ENCODE results near the gene TNIP3.
"Not testable (repeated sequence)": the region's sequence is repeated elsewhere in the genome, so short reads cannot be mapped to it uniquely, and the experiment has no call there.

Gene TNIP3

DNA sequence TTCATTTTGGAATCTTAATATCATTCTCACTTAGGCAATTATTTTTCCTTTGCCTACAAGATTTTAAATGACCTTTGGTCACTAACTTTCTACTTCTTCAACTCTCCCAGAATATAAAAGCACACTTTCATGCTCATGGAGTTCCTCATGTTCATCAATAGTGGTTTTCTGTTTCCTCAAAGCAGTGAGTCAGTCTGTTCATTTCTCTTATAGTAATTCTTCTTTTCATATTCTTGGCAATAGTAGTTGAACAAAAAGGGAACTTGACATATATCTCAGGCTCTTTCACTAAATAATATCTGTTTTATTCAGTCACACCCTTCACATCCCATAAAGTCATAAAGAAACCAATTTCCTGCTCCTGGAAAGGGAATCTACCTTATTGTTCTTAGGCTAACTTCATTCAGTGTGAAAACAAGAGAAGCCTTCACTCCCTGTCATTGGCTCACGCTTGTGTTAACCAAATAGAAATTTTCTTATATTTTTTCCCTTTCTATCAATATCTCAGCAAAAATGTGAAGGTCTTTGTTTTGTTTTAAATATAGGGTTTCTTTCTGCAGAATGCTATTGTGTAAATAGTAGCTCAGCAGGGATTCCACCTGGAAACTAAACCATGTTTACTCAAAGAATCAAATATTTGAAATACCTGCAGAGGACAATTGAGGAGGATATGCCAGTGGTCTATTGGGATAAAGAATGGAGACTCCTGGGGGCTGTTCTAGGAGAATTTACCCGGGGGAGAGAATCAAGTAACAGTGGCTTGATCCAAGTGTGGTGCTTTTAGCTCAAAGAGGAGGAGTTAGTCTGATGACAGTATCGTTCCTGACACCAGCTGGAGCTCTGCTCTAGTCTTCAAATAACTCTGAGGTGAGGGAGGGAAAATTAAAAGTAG is 13.4 kb upstream of the TNIP3 start:
- DNase-seq, result no peak

- DNase-seq, result no peak
Observed at GRCh38 chr4:121176082-121176934, 12.2 kb upstream of the TNIP3 start.

GRCh38 chr4:121171477-121171876 is 7.4 kb upstream of the TNIP3 start:
- not testable (repeated sequence) for DNase-seq

DNA sequence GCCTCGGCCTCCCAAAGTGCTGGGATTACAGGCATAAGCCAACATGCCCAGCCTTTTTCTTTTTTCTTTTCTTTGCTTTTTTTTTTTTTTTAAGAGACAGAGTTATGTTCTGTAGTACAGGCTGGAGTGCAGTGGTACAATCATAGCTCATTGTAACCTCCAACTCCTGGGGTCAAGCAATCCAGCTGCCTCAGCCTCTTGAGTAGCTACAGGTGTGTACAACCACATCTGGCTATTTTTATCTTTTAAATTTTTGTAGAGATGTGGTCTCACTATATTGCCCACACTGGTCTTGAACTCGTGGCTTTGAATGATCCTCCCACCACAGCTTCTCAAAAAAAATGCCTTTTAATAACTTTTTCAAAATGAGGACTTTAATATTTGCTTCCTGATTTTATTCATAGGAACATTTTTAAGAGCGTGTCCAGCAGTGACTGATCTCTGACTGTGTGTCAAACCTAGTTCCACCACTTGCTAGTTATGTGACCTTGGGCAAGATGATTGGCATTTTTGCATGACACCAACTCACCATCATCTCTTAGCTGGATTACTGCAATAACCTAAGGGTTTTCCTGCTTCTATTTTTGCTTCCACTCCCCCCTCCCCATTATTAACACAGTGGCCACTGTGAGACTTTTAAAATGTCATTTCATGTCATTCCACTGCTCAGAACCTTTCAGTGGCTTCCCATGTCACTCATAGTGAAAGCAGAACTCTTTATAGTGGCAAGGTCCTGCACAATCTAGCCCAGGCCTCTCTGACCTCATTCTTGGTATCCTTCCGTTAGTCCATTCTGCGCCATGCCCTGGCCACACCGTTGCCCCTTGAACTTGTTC is 4.5 kb upstream of the TNIP3 start:
- no peak for DNase-seq

GRCh38 chr4:121166976-121167375 is 2.9 kb upstream of the TNIP3 start:
- DNase-seq, result no peak

DNA sequence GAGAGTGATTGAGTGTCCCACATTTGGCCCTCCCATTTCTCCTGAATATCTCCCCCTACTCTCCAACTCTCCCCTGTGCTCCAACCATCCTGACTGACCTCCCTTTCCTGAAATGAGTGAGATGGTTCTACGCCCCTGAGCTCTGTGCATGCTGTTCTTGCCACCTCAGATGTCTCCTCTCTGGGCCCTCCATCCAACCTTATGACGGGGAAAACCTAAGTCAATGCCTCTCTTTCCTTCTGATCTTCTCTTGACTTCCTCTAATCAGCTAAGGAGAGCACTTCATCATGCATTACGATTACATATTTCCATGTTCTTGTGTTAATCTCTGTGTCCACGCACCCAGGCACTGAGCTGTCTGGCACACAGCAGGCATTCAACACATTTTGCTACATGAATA is 1.1 kb upstream of the TNIP3 start:
- no peak for DNase-seq

DNA sequence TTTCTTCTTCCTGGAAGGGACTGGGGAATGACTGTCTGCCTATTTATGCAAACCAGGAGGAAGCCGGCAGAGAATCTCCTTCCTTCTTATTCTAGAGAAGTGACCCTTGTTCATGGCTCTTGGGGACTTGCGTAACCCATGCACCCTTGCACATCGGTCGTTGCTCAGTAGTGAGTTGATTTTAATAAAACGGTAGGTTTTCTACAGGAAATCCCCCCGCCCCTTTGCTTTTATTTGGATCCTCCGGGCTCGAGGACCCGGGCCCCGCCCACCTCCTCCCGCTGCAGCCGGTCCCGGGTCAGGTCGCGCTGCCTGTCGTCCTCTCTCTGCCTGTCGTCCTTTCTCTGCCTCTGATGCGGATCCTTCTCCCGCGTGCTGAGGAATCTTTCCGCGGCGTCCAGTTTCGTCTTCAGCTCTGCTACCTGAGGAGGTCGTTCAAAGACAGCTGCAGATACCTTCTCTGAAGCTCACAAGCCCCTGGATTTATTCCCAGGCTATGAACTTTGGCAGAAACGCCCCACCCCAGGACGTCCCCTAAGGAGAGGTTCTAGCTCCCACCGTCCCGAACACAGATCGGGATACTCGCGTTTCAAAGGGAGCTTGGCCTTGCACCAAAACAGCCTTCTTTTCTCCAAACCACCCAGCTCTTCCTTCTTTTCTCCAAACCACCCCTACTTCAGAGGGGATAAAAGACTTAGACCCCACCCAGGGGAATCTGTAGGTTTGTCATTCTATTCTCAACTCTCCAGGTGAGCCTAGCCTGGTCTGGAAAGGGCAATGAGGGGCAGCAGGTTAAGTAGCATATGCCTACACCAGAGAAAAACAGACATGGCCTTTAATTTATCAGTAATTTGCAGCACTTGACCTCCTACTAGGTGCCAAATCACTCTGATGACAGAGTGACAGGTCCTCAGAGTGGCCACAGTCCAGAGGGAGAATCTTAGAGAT is 7.0 kb downstream of the TNIP3 start:
- DNase-seq, result no peak

DNA sequence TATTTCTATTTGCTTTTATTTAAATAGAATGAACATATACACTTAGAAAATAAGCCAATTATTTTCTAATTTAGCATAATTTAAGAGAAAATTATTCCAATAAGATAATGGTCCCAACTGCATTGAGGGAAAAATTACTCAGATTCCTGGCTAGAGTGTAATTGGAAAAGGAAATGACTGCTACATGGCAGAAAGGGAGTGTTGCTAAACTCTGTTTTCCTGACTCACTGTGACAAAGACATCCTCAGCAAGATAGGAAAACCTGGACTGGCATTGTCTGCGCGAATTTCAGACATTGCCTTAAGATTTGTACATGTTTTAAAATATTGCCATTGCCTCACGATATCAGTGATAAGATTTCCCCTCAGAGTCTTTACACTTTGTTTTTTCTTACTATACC is 8.2 kb downstream of the TNIP3 start:
- DNase-seq, result no peak

GRCh38 chr4:121154103-121154515 is 10.0 kb downstream of the TNIP3 start:
- no peak for DNase-seq

DNA sequence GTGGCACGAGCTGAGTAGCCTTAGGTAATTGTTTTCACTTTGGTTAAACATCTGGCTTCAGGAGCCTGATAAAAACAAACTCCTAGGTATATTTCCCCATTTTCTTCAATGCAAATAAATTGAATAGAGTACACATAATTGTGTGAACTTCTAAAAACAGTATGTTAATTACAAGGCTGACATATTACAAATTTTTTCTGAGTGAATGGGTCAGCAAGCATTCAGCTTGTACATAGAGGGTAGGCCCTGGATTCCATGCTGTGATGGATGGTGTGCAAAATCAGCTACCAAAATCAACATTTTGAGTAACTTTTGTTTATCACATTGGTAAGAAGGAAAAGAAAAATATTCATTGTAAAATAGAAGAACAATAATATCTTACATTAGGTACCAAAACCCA is 12.2 kb downstream of the TNIP3 start:
- DNase-seq, result no peak

DNA sequence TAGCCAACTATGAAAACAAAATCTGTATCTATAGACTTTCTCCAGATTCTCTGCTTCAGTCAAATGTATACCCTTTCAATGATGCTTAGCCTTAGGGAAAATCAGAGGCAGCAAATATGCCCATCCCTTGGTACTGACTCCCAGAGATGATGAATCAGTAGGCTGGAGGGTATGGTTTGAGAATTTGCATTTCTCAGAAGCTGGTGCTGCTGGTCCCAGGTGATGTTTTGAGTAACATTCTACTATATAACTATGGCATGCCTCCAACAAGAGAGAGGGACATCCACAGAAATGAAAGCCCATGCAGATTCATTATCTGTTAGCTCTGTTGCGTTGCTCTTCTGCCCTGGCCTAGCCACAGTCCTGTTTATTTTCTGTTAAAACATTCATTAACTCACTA is 13.6 kb downstream of the TNIP3 start:
- no peak for DNase-seq

DNA sequence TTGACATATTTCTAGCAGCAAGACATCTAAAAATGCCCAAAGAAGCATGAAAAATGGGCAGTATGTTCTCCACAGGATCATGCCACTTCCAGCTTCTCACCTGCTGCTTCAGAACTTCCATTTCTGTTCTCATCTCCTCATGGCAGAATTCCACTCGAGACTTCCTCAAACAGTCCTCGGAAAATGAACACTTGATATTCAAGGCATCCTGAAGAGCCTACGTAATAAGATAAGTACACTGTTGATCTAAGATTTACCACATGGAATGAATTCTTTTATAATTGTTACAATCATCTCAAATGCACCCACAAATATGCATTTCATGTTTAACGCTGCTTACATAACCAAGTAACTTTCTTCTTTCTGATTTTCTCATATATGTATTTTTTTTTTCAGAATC is 14.1 kb downstream of the TNIP3 start:
- DNase-seq, result no peak

DNA sequence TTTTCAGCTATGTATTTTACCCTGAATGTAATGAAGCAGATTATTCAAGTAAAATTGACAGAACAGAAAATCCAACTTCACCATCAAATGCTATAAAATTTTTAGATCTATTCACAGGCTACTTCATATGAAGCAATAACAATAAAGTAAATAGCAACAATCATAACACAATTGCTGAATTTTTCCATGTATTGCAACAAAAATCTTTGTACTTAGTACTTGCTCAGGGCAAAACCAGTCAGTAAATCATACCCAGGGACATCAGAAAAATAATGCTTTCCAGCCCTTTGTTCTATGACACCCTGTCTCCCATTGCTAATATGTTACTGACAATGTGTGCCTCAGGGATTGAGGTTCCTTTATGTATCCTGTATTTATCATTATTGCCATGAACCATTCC is 15.5 kb downstream of the TNIP3 start:
- no peak for DNase-seq

DNA sequence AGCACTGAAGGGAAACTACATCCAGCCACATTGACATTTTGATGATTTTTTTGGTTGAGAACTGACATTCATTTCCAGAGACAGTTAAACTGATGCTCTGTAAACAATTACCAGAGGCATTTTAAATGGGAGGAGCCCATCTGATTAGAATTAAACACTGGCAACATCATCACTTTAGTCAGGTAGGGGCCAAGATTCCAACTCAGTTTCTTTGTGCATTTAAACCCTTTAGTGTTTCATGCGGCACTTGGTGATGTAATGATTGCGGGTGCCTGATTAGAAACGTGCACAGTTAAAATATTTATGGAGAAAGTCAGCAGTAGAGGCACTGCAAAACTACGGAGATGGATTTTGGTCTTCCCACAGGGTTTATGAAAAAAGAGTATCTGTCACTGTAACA is 16.1 kb downstream of the TNIP3 start:
- DNase-seq, result no peak

GRCh38 chr4:121146530-121146929 is 17.6 kb downstream of the TNIP3 start:
- DNase-seq, result no peak

- DNase-seq, result no peak
Observed at GRCh38 chr4:121145430-121145829, 18.7 kb downstream of the TNIP3 start.

- DNase-seq, result no peak
Observed at GRCh38 chr4:121144021-121144420, 20.1 kb downstream of the TNIP3 start.

GRCh38 chr4:121143131-121143530 is 21.0 kb downstream of the TNIP3 start:
- no peak for DNase-seq

DNA sequence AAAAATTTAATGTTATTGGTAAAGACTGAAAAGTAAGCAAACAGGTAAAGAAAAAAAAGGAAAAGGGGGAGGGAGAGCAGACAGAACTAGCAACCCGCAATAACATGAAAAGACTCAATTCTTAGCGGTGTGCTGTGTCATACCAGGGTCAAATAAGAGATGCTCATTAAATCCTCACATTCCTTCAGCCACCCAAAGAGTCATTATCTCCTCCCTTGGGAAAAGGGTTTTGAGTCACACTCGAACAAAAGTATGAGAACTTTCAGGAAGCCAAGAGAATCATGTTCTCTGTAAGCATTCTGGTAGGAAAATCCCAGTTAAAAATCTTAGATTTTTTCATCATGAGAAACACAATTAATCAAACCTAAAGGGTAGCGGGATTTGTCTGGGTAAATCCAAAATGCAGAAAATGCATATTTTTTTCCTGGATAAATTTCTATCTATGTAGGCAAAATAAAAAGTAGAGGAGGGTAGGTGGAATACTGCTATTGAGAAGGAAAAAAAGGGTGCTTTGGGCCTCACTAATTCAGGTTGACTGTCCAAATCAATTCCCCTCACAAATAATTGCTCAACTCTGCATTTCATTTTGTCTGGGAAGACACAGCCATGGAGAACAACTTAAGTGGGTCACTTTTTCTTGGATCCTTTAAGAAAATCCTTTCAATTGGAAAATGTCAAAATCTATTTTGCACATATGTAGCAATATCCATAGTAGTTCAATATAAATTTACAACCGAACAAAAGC is 23.2 kb downstream of the TNIP3 start:
- DNase-seq, result no peak

DNA sequence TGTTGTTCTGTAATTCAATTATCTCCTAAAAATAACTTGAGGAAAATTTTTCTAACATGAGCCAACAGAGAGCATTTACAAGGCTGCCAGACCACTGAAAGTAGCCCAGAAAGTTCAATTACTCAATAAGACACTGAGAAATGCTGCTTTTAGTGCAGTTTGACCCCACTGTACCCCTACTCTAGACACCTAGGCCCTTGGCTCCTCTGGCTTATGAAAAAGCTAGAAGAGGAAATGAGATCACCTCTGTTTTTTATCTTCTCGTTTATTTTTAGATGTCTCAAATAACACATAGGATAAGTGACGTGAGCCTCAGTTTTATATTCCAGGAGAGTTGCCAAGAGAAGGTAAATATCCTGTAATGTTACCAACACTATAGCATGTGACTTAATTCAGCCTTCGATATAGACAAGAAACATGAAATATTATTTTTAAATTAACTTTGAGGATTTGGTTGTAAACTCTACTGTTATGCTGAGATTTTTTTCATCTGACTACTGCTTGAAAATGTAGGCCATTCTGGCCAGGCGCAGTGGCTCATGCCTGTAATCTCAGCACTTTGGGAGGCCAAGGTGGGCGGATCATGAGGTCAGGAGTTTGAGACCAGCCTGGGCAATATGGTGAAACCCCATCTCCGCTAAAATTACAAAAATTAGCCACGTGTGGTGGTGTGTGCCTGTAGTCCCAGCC is 24.4 kb downstream of the TNIP3 start:
- DNase-seq, result no peak
